Measurements from ENCODE around the gene PHLDA1. TPM values are rescaled to one million over a fixed set of nuclear protein-coding genes. Genes with fewer than 3 reads are reported as not detected.

PHLDA1 gene
- total and polyA plus RNA-seq, 2 of the 13 experiments (the other 11 are each of a cell fraction or from before 2014, with no cell fraction given): 33.8 to 41.0 TPM

- TF ChIP-seq MED13 (CRISPR knock-in tag; IDR thresholded peaks at IDR 0.05) (peak; percentile 44; the same call in 1 of the 2 replicates), ZNF431 (CRISPR knock-in tag; IDR thresholded peaks at IDR 0.05; ENCODE audit: borderline replicate concordance, low read depth) (0 out of 2 replicates have a peak, but pooled peaks have one; percentile 44), ZNF350 (CRISPR knock-in tag; IDR thresholded peaks at IDR 0.05; ENCODE audit: borderline replicate concordance, low read depth) (peak; percentile 81; the same call in 1 of the 2 replicates), TP53 (CRISPR knock-in tag; conservative IDR thresholded peaks at IDR 0.05) (0 out of 2 replicates have a peak, but pooled peaks have one; percentile 45), ARID5B (CRISPR knock-in tag; IDR thresholded peaks at IDR 0.05) (peak; percentile 58; the same call in 1 of the 2 replicates), HNF4G (IDR thresholded peaks at IDR 0.05; ENCODE audit: borderline replicate concordance, low read depth, low read length) (no peak), HNF4G (CRISPR knock-in tag; IDR thresholded peaks at IDR 0.05; ENCODE audit: borderline replicate concordance, low read depth) (peak; percentile 75), CREM (IDR thresholded peaks at IDR 0.05) (peak; percentile 36; the same call in 1 of the 2 replicates), CREM (CRISPR knock-in tag; IDR thresholded peaks at IDR 0.05) (no peak), ZNF414 (CRISPR knock-in tag; IDR thresholded peaks at IDR 0.05) (0 out of 2 replicates have a peak, but pooled peaks have one; percentile 46), DMAP1 (CRISPR knock-in tag; IDR thresholded peaks at IDR 0.05) (peak; percentile 40), FOXP4 (CRISPR knock-in tag; IDR thresholded peaks at IDR 0.05) (peak; percentile 57; the same call in 1 of the 2 replicates), POLR2A (IDR thresholded peaks at IDR 0.05; ENCODE audit: insufficient read depth in 1 of 2, low read depth in 2 of 2, low read length in 2 of 2) (peak; percentile 54 to 67), SOX5 (CRISPR knock-in tag; IDR thresholded peaks at IDR 0.05; ENCODE audit: borderline replicate concordance) (peak; percentile 72), ZNF441 (CRISPR knock-in tag; IDR thresholded peaks at IDR 0.05; ENCODE audit: borderline replicate concordance) (0 out of 2 replicates have a peak, but pooled peaks have one; percentile 40), EP300 (IDR thresholded peaks at IDR 0.05; ENCODE audit: low read depth in 2 of 2, low read length in 2 of 2) (0 out of 4 replicates have a peak, but pooled peaks of 1 of the 2 experiments have one; percentile 21), EP300 (CRISPR knock-in tag; IDR thresholded peaks at IDR 0.05; ENCODE audit: borderline replicate concordance) (0 out of 2 replicates have a peak, but pooled peaks have one; percentile 21), DRAP1 (CRISPR knock-in tag; IDR thresholded peaks at IDR 0.05) (peak; percentile 67), FOXP1 (IDR thresholded peaks at IDR 0.05) (no peak), FOXP1 (CRISPR knock-in tag; IDR thresholded peaks at IDR 0.05) (peak; percentile 43; the same call in 1 of the 2 replicates), KDM5A (IDR thresholded peaks at IDR 0.05; ENCODE audit: borderline replicate concordance, low read length) (no peak; the same call in 1 of the 2 replicates)
Measured at GRCh38 chr12:76032043-76032981, 736 bp upstream of the PHLDA1 start (continued).
